Mucosa of descending colon (tissue), 3 donors: ENCODE measurements around the gene ACYP2. TPM values are rescaled to one million over a fixed set of nuclear protein-coding genes. Genes with fewer than 3 reads are reported as not detected.

Source experiments
- ATAC-seq: fragments of 200-7000 bp; cut with Tn5 transposase; one replicate; pipeline ENCODE4 v1.9.1; 2020; ENCODE audit warnings: mild to moderate bottlenecking, moderate library complexity
- DNase-seq, 3 donors: peaks; one replicate each; pipeline ENCODE4 v3.0.0-alpha.2; 2020
- H3K36me3 ChIP-seq: fragments of 200-600 bp; one replicate; pipeline ENCODE4 v1.8.0; 2021; ENCODE audit warnings: low read depth, mild to moderate bottlenecking
- H3K4me1 ChIP-seq: fragments of 200-600 bp; one replicate; pipeline ENCODE4 v1.8.0; 2021; ENCODE audit warnings: low read depth, mild to moderate bottlenecking
- H3K4me3 ChIP-seq: fragments of 200-600 bp; one replicate; pipeline ENCODE4 v1.8.0; 2021; ENCODE audit warnings: mild to moderate bottlenecking
- H3K9me3 ChIP-seq: fragments of 200-600 bp; one replicate; pipeline ENCODE4 v1.8.0; 2021; ENCODE audit warnings: mild to moderate bottlenecking
- intact Hi-C, 2 donors: fragments of 100-400 bp; cut with DNase I in 1 of 2; cut with micrococcal nuclease in 1 of 2; formaldehyde crosslinking; loops; one replicate each; pipeline versions ENCODE4 v1.11.0 to v1.11.1; 2022; cut with DNase I, micrococcal nuclease
- total RNA-seq, 3 donors: library from RNA; stranded (reverse); fragmentation: NEBNext Ultra II Directional in 2 of 3; extraction: Animal tissue kit (Norgen Biotek cat#: 25700) in 2 of 3; gene quantifications; one replicate each; pipeline versions ENCODE4 v1.2.1 to v1.2.4, GENCODE V29; 2021 to 2023
- TF ChIP-seq, protein P1 (sequence below): fragments of 200-600 bp; IDR thresholded peaks from one replicate; pipeline ENCODE4 v1.8.0; 2022; ENCODE audit warnings: antibody characterized with exemption, mild to moderate bottlenecking
- donor health status: DM: no; HTN: no; CAD: no; lungs with moderate emphysema.
- donor health status: DM: no; HTN: no; CAD: no.
- donor health status: DM: no; HTN: yes; CAD: no.

The ACYP2 gene
- total RNA-seq, 3 donors from 2014 or later = 10.7 to 17.8 (median 13.8) TPM

GRCh38 chr2:54325148-54325547, 209.7 kb downstream of the ACYP2 start:
- intact Hi-C loops = no loop called here
- Histone ChIP-seq H3K36me3 (no peaks in the 10 kb centered on the region), H3K4me1 (peaks cover 5% of the 10 kb centered on the region), H3K4me3 (no peak overlapping the region), H3K9me3 (no peaks in the 10 kb centered on the region)
- no peak for ATAC-seq
- TF ChIP-seq, protein P1, sequence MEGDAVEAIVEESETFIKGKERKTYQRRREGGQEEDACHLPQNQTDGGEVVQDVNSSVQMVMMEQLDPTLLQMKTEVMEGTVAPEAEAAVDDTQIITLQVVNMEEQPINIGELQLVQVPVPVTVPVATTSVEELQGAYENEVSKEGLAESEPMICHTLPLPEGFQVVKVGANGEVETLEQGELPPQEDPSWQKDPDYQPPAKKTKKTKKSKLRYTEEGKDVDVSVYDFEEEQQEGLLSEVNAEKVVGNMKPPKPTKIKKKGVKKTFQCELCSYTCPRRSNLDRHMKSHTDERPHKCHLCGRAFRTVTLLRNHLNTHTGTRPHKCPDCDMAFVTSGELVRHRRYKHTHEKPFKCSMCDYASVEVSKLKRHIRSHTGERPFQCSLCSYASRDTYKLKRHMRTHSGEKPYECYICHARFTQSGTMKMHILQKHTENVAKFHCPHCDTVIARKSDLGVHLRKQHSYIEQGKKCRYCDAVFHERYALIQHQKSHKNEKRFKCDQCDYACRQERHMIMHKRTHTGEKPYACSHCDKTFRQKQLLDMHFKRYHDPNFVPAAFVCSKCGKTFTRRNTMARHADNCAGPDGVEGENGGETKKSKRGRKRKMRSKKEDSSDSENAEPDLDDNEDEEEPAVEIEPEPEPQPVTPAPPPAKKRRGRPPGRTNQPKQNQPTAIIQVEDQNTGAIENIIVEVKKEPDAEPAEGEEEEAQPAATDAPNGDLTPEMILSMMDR = no peak
- no peak for DNase-seq

DNA sequence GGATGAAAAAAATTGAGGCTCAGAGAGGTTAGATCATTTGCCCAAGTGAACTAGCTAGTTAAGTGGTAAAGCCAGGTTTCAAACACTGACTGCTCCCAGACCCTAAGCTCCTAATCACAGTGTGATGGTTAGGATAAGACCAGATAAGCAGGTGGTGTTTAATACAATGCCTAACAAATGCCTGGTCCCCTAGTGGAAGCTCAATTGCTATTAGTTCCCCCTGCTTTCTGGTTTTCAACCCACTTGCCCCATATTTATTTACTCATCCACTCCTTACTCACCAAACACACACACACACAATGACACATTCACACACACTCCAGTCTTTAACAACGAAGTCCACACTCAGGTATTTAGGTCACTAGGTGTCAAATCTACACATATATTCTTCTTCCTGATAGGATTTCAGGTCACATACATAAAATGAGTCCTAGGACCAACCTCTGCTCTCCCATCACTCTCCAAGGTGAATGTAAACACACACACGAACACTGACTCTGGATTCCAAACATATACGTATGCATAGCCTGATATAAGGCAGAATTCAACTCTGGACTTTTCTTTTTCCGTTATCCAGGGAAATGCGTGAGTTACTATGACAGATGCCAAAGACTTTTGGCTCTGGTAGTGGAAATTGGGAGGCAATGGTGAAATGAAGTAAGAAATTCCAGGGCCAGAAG, 214.2 kb downstream of the ACYP2 start:
- Histone ChIP-seq H3K4me3 (no peak overlapping the region), H3K9me3 (no peaks in the 10 kb centered on the region), H3K4me1 (peaks cover 14% of the 10 kb centered on the region), H3K36me3 (no peaks in the 10 kb centered on the region)
- TF ChIP-seq, protein P1 = no peak
- intact Hi-C loops = no loop called here
- DNase-seq (no peak), ATAC-seq (no peak)

DNA sequence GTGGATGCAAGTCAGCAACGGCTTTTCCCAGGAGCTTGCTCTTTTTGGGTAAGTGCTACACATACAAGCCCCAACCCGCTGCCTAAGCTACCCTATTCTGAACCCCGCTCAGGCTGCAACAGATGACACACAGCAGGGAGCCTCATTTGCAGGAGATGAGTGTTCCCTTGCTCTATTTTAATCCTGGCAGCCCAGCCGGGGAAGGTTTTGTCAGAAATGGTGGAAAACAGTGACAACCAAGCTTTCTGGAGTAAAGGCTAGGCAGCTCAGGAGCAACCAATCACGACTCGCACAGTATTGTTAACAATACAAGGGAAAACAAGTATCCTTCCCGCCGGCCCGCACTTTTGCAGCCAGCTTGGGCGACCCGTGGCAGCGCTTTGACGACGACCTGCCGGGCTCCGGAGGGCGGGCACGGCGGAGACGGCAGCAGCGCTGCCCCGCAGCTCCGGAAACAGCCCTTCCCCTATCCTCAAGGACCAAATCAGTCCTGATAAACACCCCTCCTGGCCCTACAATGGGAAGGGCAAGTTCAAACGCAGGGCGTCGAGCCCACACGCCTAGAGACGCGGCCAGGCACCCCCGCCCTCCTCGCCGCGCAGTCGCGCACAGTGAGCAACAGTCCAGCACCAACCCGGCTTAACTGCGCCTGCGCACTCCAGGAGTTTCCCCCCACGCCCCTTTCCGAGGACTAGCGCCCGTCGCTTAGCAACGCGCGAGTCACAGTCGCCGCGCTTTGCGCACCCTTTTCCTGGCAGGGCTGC, 214.9 kb downstream of the ACYP2 start:
- Histone ChIP-seq H3K36me3 (no peaks in the 10 kb centered on the region), H3K9me3 (no peaks in the 10 kb centered on the region), H3K4me1 (peaks cover 14% of the 10 kb centered on the region), H3K4me3 (peak overlapping the region; percentile 3)
- ATAC-seq (peak; percentile 99), DNase-seq (peak; percentile 95 to 97 (median 96))
- TF ChIP-seq, protein P1 = no peak
- intact Hi-C loops = no loop called here

- ATAC-seq = no peak
- peaks cover 14% of the 10 kb centered on the region for H3K4me1 ChIP-seq
- intact Hi-C loops = no loop called here
- H3K36me3 ChIP-seq = no peaks in the 10 kb centered on the region
- H3K9me3 ChIP-seq = no peaks in the 10 kb centered on the region
- peak in 2 of 3 donors; percentile 4 to 25 for DNase-seq
- TF ChIP-seq, protein P1 = no peak
- no peak overlapping the region for H3K4me3 ChIP-seq
Measured at GRCh38 chr2:54330926-54331835, 215.8 kb downstream of the ACYP2 start.

DNA sequence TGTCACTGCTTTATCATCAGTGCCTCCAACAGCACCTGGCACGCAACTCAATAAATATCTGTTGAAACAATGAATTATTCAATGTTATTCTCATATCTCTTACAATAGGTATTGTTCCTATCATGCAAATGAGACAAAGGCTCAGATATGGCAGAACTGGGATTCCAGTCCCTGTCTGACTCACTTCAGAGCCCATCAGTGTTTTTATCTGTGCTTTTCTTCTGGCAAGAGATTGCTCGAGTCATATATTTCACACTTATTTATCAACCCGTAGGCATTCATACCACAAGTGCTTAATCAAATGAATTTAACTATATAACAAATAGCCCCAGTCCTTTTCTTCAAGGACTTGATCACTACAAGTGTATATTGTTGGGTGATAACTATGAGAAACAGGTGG, 217.0 kb downstream of the ACYP2 start:
- intact Hi-C loops = no loop called here

More for the DNA sequence above, 217.0 kb downstream of the ACYP2 start:
- no peaks in the 10 kb centered on the region for H3K36me3 ChIP-seq
- no peak for DNase-seq
- no peak for ATAC-seq
- H3K9me3 ChIP-seq = no peaks in the 10 kb centered on the region
- TF ChIP-seq, protein P1 = no peak
- peaks cover 14% of the 10 kb centered on the region for H3K4me1 ChIP-seq
- H3K4me3 ChIP-seq = no peak overlapping the region
